Tibial nerve (tissue), 4 donors: ENCODE data around the gene TMEM151B. TPM values are rescaled to one million over a fixed set of nuclear protein-coding genes. Genes with fewer than 3 reads are reported as not detected.

Experiments used
- DNase-seq, 2 donors: peaks; one replicate each; pipeline ENCODE4 v3.0.0-alpha.2; 2019; ENCODE audit warnings: low spot score in 2 of 2
- H3K27ac ChIP-seq, 4 donors: fragments of 200-600 bp; sonication (generic) in 3 of 4; one replicate each; pipeline ENCODE4 v1.5.1; 2017 to 2019; ENCODE audit warnings: mild to moderate bottlenecking in 1 of 4
- H3K27me3 ChIP-seq, 2 donors: fragments of 200-600 bp; sonication (generic) in 1 of 2; one replicate each; pipeline versions ENCODE4 v1.5.1 to v1.6.0; 2017 to 2019
- H3K36me3 ChIP-seq, 3 donors: fragments of 200-600 bp; sonication (generic); one replicate each; pipeline ENCODE4 v1.5.1; 2018 to 2019
- H3K4me1 ChIP-seq, 4 donors: fragments of 200-600 bp; sonication (generic) in 3 of 4; one replicate each; pipeline ENCODE4 v1.5.1; 2017 to 2019
- H3K4me3 ChIP-seq, 4 donors: fragments of 200-600 bp; sonication (generic) in 3 of 4; one replicate each; pipeline ENCODE4 v1.5.1; 2017 to 2019; ENCODE audit warnings: mild to moderate bottlenecking in 1 of 4, moderate library complexity in 1 of 4
- H3K9me3 ChIP-seq, 4 donors: fragments of 200-600 bp; sonication (generic) in 3 of 4; one replicate each; pipeline ENCODE4 v1.5.1; 2017 to 2019
- EP300 ChIP-seq, 2 donors: sonication (generic); formaldehyde crosslinking; IDR thresholded peaks; one replicate each; pipeline ENCODE4 v1.6.1; 2017; ENCODE audit warnings: antibody characterized with exemption in 2 of 2, mild to moderate bottlenecking in 1 of 2
- POLR2A ChIP-seq, 2 donors: fragments of 450-650 bp; IDR thresholded peaks; one replicate each; pipeline ENCODE4 v1.6.1; 2017; ENCODE audit warnings: antibody characterized with exemption in 2 of 2, mild to moderate bottlenecking in 2 of 2, moderate library complexity in 2 of 2
- WGBS, 2 donors: methylation state at CpG; one replicate each; pipeline ENCODE4 v1.1.5; 2018; 5-methylcytosine and 5-hydroxymethylcytosine counted together
- total RNA-seq, 4 donors: library from RNA; depleted of rRNA; stranded (reverse); fragments of >200 nt; gene quantifications; one replicate each; pipeline ENCODE4 v1.1.0, GENCODE V29; 2016
- TF ChIP-seq, protein P1 (sequence below), 5 experiments: fragments of 200-600 bp in 3 of 5; fragments of 450-650 bp in 2 of 5; sonication (generic) in 3 of 5; IDR thresholded peaks; one replicate each; pipeline ENCODE4 v1.5.1; 2016 to 2019; ENCODE audit warnings: antibody characterized with exemption in 5 of 5, mild to moderate bottlenecking in 3 of 5, moderate library complexity in 2 of 5

The TMEM151B gene
- total RNA-seq, 4 donors from 2014 or later = 0.42 TPM; not detected in 3

DNA sequence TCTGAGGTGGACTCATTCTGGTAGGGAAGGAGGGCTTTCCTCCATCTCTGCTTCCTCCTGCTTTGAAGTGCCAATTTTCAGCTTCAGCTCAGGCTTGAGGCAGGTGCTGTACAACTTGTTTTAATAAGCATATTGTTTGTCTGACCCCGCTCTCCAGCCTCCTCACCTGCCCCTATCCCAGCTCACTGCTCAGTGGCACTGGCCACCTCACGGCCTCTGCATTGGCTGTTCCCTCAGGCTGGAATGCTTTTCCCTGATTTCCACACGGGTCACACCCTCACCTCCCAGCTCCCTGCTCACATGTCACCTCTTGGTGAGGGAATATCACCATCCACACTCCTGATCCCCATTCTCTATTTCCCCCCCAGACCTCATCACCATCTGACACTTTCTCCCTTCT is 28.6 kb downstream of the TMEM151B start:
- no peak for DNase-seq
- no peak overlapping the region for H3K27ac ChIP-seq
- H3K4me1 ChIP-seq = peaks cover 0 to 17% (median 11%) of the 10 kb centered on the region in 4 donors
- no peak overlapping the region for H3K4me3 ChIP-seq
- H3K27me3 ChIP-seq = peaks cover 2 to 39% of the 10 kb centered on the region in 2 donors
- H3K36me3 ChIP-seq = peaks cover 0 to 44% (median 22%) of the 10 kb centered on the region in 3 donors
- no peaks in the 10 kb centered on the region for H3K9me3 ChIP-seq
- no peak for TF ChIP-seq POLR2A (IDR thresholded peaks at IDR 0.05)
- no peak for TF ChIP-seq EP300 (IDR thresholded peaks at IDR 0.05)
- TF ChIP-seq, protein P1, sequence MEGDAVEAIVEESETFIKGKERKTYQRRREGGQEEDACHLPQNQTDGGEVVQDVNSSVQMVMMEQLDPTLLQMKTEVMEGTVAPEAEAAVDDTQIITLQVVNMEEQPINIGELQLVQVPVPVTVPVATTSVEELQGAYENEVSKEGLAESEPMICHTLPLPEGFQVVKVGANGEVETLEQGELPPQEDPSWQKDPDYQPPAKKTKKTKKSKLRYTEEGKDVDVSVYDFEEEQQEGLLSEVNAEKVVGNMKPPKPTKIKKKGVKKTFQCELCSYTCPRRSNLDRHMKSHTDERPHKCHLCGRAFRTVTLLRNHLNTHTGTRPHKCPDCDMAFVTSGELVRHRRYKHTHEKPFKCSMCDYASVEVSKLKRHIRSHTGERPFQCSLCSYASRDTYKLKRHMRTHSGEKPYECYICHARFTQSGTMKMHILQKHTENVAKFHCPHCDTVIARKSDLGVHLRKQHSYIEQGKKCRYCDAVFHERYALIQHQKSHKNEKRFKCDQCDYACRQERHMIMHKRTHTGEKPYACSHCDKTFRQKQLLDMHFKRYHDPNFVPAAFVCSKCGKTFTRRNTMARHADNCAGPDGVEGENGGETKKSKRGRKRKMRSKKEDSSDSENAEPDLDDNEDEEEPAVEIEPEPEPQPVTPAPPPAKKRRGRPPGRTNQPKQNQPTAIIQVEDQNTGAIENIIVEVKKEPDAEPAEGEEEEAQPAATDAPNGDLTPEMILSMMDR (IDR thresholded peaks at IDR 0.05) = no peak
- 80 to 87% methylated on average over 3 of the region's 3 CpGs for WGBS, 2 donors

DNA sequence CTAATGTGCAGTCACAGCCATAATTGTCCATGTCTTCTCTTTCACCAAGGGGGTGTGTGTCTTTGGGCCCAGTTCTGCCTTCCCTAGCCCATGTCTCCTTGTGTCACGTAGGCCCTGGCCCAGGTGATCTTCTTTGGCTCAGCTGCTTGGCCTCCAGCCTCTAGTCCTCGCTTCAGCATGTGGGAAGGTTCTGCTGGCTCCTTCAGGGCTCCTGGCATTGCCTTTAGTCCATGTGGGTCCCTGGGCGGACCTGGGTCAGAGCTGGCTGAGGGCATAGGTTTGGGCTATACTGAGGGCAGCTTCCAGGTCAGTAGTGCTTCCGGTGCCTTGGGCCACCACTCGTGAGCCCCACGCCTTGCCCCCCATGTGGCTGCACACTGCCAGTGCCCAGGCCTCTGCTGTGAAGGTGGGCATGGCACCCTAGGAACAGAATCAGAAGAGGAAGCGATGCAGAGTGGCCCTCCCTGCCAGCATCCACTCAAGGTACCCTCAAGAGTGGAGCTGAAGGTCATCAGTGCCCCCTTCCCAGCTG is 30.1 kb downstream of the TMEM151B start:
- no peak for TF ChIP-seq POLR2A (IDR thresholded peaks at IDR 0.05)
- no peak for TF ChIP-seq EP300 (IDR thresholded peaks at IDR 0.05)
- TF ChIP-seq, protein P1 (IDR thresholded peaks at IDR 0.05) = no peak
- Histone ChIP-seq H3K4me1 (peaks cover 0 to 17% (median 11%) of the 10 kb centered on the region in 4 donors), H3K36me3 (peaks cover 0 to 59% (median 22%) of the 10 kb centered on the region in 3 donors), H3K9me3 (no peaks in the 10 kb centered on the region), H3K4me3 (no peak overlapping the region), H3K27me3 (peaks cover 2 to 26% of the 10 kb centered on the region in 2 donors), H3K27ac (no peak overlapping the region)
- 82 to 85% methylated on average over 3 to 7 of the region's 7 CpGs for WGBS, 2 donors
- no peak for DNase-seq

DNA sequence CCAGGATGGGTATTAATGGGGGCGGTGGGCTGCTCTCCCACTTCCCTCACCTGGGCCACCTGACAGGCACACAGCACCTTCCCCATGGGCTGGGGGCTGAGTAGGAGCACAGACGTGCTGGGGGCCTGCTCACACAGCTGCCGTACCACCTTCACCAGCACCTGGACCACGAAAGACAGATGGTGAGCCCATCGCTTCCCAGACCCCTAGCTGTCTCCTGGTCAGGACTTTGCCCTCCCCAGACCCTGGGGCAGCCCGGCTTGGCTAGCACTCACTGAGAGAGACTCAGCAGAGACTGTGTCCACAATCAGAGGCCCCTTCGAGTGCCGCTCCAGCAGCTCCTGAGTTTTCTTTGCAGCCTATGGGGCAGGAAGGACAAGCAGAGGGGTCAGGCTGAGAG is 30.9 kb downstream of the TMEM151B start:
- Histone ChIP-seq H3K9me3 (no peaks in the 10 kb centered on the region), H3K4me3 (no peak overlapping the region), H3K4me1 (peaks cover 0 to 17% (median 11%) of the 10 kb centered on the region in 4 donors), H3K27ac (no peak overlapping the region), H3K36me3 (peaks cover 0 to 67% (median 22%) of the 10 kb centered on the region in 3 donors), H3K27me3 (peaks cover 2 to 19% of the 10 kb centered on the region in 2 donors)
- DNase-seq = no peak
- WGBS, 2 donors = 86 to 92% methylated on average over 7 to 8 of the region's 8 CpGs
- TF ChIP-seq, protein P1 (IDR thresholded peaks at IDR 0.05) = no peak
- TF ChIP-seq EP300 (IDR thresholded peaks at IDR 0.05) (no peak), POLR2A (IDR thresholded peaks at IDR 0.05) (no peak)

DNA sequence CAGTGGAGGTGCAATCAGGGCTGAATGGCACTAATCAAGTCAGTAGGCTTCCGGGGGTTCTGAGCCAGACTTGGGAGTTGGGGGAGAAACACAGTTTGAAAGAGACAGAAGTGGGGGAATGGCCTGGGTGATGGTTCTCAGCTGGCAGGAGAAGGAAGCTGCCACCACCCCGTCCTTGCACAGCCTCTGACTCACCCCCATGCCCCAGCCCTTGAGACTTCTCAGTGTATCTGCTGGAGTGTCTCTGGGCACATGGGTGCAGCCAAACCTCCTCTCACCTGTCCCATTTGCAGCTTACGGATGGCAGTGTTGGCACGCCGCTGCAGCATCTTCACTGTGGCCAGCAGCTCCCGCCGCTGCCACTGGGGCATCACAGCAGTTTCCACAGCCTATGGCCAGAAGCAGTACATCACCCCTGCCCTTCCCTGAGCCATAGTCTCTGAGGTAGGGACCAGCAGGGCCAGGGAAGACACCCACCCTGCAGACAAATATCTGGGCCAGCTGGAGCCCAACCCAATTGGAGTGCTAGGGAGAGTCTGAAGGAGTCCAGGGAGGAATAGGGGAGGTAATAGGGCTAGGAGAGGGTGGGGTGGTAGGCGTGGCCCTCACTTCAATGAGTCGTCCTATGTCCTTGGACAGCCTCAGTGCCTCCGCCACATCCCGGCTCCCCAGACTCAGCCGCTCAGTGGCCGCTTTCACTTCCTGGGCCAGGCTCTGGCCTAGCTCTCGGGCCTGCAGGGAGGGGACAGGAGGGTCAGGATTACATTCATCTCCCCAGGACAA is 31.7 kb downstream of the TMEM151B start:
- peaks cover 2 to 10% of the 10 kb centered on the region in 2 donors for H3K27me3 ChIP-seq
- no peaks in the 10 kb centered on the region for H3K9me3 ChIP-seq
- H3K36me3 ChIP-seq = peaks cover 0 to 75% (median 22%) of the 10 kb centered on the region in 3 donors
- TF ChIP-seq, protein P1 (IDR thresholded peaks at IDR 0.05) = no peak
- TF ChIP-seq EP300 (IDR thresholded peaks at IDR 0.05) (no peak), POLR2A (IDR thresholded peaks at IDR 0.05) (no peak)
- no peak overlapping the region for H3K27ac ChIP-seq
- WGBS, 2 donors = 88 to 91% methylated on average over 9 to 14 of the region's 14 CpGs
- H3K4me3 ChIP-seq = no peak overlapping the region
- H3K4me1 ChIP-seq = peaks cover 0 to 13% (median 9%) of the 10 kb centered on the region in 4 donors
- no peak for DNase-seq

DNA sequence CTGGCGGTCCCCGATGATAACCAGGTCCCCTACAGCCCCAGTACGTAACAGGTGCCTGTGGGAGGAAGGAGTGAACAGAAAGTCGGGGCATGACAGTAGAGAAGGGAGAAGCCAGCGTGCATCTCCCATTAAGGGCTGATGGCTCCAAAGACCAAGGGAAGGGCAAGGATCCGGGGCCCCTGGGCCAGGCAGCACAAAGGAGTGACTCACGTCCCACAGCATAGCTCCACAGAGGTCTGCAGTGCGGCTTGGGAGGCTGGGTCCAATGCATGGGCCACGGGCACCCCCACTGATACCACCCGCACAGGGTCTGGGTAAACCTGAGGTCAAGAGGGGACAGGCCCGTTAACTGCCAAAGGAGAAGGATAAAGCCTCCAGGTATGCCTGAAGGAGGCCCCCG is 32.6 kb downstream of the TMEM151B start:
- no peaks in the 10 kb centered on the region for H3K9me3 ChIP-seq
- no peak overlapping the region for H3K4me3 ChIP-seq
- peaks cover 0 to 2% of the 10 kb centered on the region in 2 donors for H3K27me3 ChIP-seq
- peaks cover 0 to 84% (median 25%) of the 10 kb centered on the region in 3 donors for H3K36me3 ChIP-seq
- H3K27ac ChIP-seq = no peak overlapping the region
- no peak for DNase-seq
- peaks cover 0 to 4% (median 2%) of the 10 kb centered on the region in 4 donors for H3K4me1 ChIP-seq
- TF ChIP-seq POLR2A (IDR thresholded peaks at IDR 0.05) = no peak
- no peak for TF ChIP-seq EP300 (IDR thresholded peaks at IDR 0.05)
- TF ChIP-seq, protein P1 (IDR thresholded peaks at IDR 0.05) = no peak
- 91 to 94% methylated on average over 11 to 12 of the region's 12 CpGs for WGBS, 2 donors
